Endodermal cell (in vitro differentiated cells): ENCODE data around the gene CADM4. TPM values are rescaled to one million over a fixed set of nuclear protein-coding genes. Genes with fewer than 3 reads are reported as not detected.

ENCODE experiments used
- DNase-seq: peaks from one replicate; pipeline ENCODE4 v3.0.0-alpha.2; 2017
- H3K27ac ChIP-seq: 2 replicates; pipeline ENCODE4 v1.5.1; 2013; ENCODE audit warnings: mild to moderate bottlenecking, low read depth, low read length, moderate library complexity
- H3K27me3 ChIP-seq: 2 replicates; pipeline ENCODE4 v1.6.1; 2013; ENCODE audit warnings: mild to moderate bottlenecking, low read length, moderate library complexity; ENCODE audit not compliant: insufficient read depth, control insufficient read depth, poor library complexity, severe bottlenecking
- H3K36me3 ChIP-seq: 2 replicates; pipeline ENCODE4 v1.7.0; 2013; ENCODE audit warnings: mild to moderate bottlenecking, low read length, moderate library complexity; ENCODE audit not compliant: control insufficient read depth, insufficient read depth
- H3K4me1 ChIP-seq: one replicate; pipeline ENCODE4 v1.7.0; 2013; ENCODE audit warnings: low read length; ENCODE audit not compliant: control insufficient read depth, insufficient read depth
- H3K4me3 ChIP-seq: 2 replicates; pipeline ENCODE4 v1.5.1; 2013; ENCODE audit warnings: mild to moderate bottlenecking, low read length, moderate library complexity
- H3K9ac ChIP-seq: 2 replicates; pipeline ENCODE4 v1.6.1; 2013; ENCODE audit warnings: mild to moderate bottlenecking, low read length, moderate library complexity; ENCODE audit not compliant: poor library complexity, severe bottlenecking; ENCODE audit errors: extremely low read depth
- H3K9me3 ChIP-seq: 2 replicates; pipeline ENCODE4 v1.6.1; 2013; ENCODE audit warnings: mild to moderate bottlenecking, low read length, moderate library complexity; ENCODE audit not compliant: control insufficient read depth
- H3K27ac Mint-ChIP-seq: 2 replicates; pipeline ENCODE4 v1.8.0; 2020; ENCODE audit warnings: mixed read lengths
- H3K27me3 Mint-ChIP-seq: 2 replicates; pipeline ENCODE4 v1.8.0; 2021; ENCODE audit warnings: mild to moderate bottlenecking, mixed read lengths; ENCODE audit not compliant: insufficient read depth
- H3K36me3 Mint-ChIP-seq: 2 replicates; pipeline ENCODE4 v1.8.0; 2020; ENCODE audit warnings: low read depth, mixed read lengths
- H3K4me1 Mint-ChIP-seq: 2 replicates; pipeline ENCODE4 v1.8.0; 2020; ENCODE audit warnings: mixed read lengths
- H3K4me3 Mint-ChIP-seq: 2 replicates; pipeline ENCODE4 v1.8.0; 2020; ENCODE audit warnings: mild to moderate bottlenecking, moderate library complexity, mixed read lengths
- H3K9me3 Mint-ChIP-seq: 2 replicates; pipeline ENCODE4 v1.8.0; 2020; ENCODE audit warnings: mild to moderate bottlenecking, mixed read lengths
- WGBS, 2 experiments: methylation state at CpG; one replicate each; pipeline versions ENCODE4 v1.1.5 to v1.1.7; 2013; ENCODE audit warnings: missing lambda C conversion rate in 2 of 2, mixed read lengths in 1 of 2; ENCODE audit not compliant: insufficient coverage in 1 of 2, insufficient read length in 1 of 2; 5-methylcytosine and 5-hydroxymethylcytosine counted together
- long read RNA-seq, 4 experiments: library from polyadenylated mRNA in 2 of 4; library from RNA in 1 of 4; library from capped mRNA in 1 of 4; stranded (forward) in 3 of 4; unstranded in 1 of 4; transcript quantifications; one replicate each; pipeline ENCODE4 v2.0.0, GENCODE V29; 2020 to 2021; ENCODE audit warnings: inconsistent platforms in 1 of 4
- polyA plus RNA-seq, 2 experiments: library from polyadenylated mRNA; stranded (reverse); fragments of 50-300 nt; gene quantifications; one replicate each; pipeline ENCODE4 v1.2.3, GENCODE V29; 2013
- total RNA-seq, 2 donors: library from RNA; stranded (reverse); fragmentation: NEBNext Ultra II Directional in 1 of 2; extraction: Animal tissue kit (Norgen Biotek cat#: 25700) in 1 of 2; gene quantifications; 2 replicates in 1 of 2; 3 replicates in 1 of 2; pipeline ENCODE4 v1.2.1, GENCODE V29; 2021
- TF ChIP-seq, protein P1 (sequence below): fragments of 200-600 bp; sonication (generic); conservative IDR thresholded peaks from 2 replicates; pipeline ENCODE4 v1.5.0; 2021; ENCODE audit warnings: antibody characterized with exemption, mild to moderate bottlenecking

The CADM4 gene
- 10 to 100 TPM in 1 of 2 donors, 1 to 10 TPM in 1; 9.3 to 19.9 TPM for total RNA-seq
- polyA plus RNA-seq (2013, experiment 1 of 2), result 68.9 TPM
- polyA plus RNA-seq (2013, experiment 2 of 2), result 58.7 TPM
- long read RNA-seq, experiment 1, partial matches to known transcripts, result 4 of 8 reads
- long read RNA-seq, experiment 1, other reads (novel, unspliced or antisense), result 3 of 8 reads
- long read RNA-seq, experiment 2, transcript CADM4-201 (9 exons, 2,178 nt), result major isoform, 8 of 14 reads
- long read RNA-seq, experiment 2, partial matches to known transcripts, result 0 of 14 reads
- long read RNA-seq, experiment 2, other reads (novel, unspliced or antisense), result 6 of 14 reads
- long read RNA-seq, experiment 3, partial matches to known transcripts, result 0 of 2 reads
- long read RNA-seq, experiment 3, other reads (novel, unspliced or antisense), result 1 of 2 reads
- long read RNA-seq, experiment 4, partial matches to known transcripts, result 1 of 2 reads
- long read RNA-seq, experiment 4, other reads (novel, unspliced or antisense), result 1 of 2 reads

DNA sequence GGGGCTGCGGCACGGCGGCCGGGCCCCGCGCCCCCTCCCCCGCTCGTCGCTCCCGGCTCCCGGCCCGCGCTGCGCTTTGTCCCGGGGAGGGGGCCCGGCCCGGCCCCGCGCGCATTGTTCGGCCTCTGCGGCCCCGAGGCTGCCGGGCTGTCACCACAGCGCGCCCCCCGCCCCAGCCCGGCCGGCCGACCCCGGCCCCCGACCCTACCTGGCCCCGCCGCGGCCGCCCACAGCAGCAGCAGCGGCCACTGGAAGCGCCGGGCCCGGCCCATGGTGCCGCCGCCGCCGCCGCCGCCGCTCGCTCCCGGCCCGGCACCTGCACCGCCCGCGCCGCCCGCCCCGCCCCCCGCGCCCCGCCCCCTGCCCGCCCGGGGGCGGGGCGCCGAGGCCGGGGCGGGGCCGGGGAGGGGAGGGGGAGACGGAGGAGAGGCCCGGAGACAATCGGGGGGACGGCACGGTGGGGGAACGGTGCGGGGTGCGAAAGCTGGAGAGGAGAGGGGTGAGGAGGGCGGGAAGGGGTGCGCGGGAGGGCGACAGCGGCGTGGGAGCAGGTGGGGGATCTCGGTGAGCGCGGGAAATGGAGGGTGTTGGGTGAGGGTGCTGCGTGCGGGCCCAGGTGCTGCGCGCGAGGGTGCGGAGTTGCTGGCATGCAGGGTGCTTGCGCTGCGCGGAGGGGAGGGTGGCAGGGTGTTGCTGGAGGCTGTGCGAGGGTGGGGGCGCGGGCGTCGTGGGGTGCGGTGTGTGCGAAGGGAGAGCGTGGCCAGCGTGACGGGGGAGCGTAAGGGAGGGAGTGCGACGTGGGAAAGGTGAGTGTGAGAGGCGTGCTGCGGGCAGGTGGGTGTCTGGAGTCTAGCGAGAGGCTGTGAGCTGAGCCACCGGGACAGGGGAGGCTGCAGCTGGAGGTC is at the start of gene CADM4:
Gene CADM4 (minus strand): TSS at position 332 of the 905 bp plus-strand sequence. CDS start 60 bp downstream, at position 272.
- Histone ChIP-seq H3K27me3 (peaks cover 43% of the 10 kb centered on the region), H3K4me3 (peak within 1 kb of the TSS; percentile 86), H3K4me1 (no peaks in the 10 kb centered on the region), H3K9me3 (no peaks in the 10 kb centered on the region), H3K27ac (no peak within 1 kb of the TSS), H3K9ac (peak within 1 kb of the TSS; percentile 27), H3K36me3 (no peaks in the 10 kb centered on the region)
- WGBS, 2 experiments, result 1% methylated on average over 17 to 93 of the region's 110 CpGs
- Mint-ChIP-seq H3K9me3 (peaks cover 2% of the 10 kb centered on the region), H3K27me3 (peaks cover 84% of the 10 kb centered on the region), H3K27ac (no peak within 1 kb of the TSS), H3K36me3 (no peaks in the 10 kb centered on the region), H3K4me1 (peaks cover 11% of the 10 kb centered on the region), H3K4me3 (peak within 1 kb of the TSS; percentile 70)
- TF ChIP-seq, protein P1, sequence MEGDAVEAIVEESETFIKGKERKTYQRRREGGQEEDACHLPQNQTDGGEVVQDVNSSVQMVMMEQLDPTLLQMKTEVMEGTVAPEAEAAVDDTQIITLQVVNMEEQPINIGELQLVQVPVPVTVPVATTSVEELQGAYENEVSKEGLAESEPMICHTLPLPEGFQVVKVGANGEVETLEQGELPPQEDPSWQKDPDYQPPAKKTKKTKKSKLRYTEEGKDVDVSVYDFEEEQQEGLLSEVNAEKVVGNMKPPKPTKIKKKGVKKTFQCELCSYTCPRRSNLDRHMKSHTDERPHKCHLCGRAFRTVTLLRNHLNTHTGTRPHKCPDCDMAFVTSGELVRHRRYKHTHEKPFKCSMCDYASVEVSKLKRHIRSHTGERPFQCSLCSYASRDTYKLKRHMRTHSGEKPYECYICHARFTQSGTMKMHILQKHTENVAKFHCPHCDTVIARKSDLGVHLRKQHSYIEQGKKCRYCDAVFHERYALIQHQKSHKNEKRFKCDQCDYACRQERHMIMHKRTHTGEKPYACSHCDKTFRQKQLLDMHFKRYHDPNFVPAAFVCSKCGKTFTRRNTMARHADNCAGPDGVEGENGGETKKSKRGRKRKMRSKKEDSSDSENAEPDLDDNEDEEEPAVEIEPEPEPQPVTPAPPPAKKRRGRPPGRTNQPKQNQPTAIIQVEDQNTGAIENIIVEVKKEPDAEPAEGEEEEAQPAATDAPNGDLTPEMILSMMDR, result no peak
- peak; percentile 82 for DNase-seq

GRCh38 chr19:43688059-43688701 is 48.5 kb upstream of the CADM4 start:
- TF ChIP-seq, protein P1, result no peak
- H3K36me3 Mint-ChIP-seq, result no peaks in the 10 kb centered on the region
- no peaks in the 10 kb centered on the region for H3K4me1 ChIP-seq
- peaks cover 13% of the 10 kb centered on the region for H3K9me3 ChIP-seq
- no peak overlapping the region for H3K27ac Mint-ChIP-seq
- H3K27ac ChIP-seq, result no peak overlapping the region
- H3K27me3 ChIP-seq, result no peaks in the 10 kb centered on the region
- H3K4me3 Mint-ChIP-seq, result no peak overlapping the region
- H3K4me3 ChIP-seq, result no peak overlapping the region
- H3K9me3 Mint-ChIP-seq, result peaks cover 20% of the 10 kb centered on the region
- no peaks in the 10 kb centered on the region for H3K36me3 ChIP-seq
- no peak for DNase-seq
- no peak overlapping the region for H3K9ac ChIP-seq
- 85 to 90% methylated on average over 10 of the region's 10 CpGs for WGBS, 2 experiments
- H3K27me3 Mint-ChIP-seq, result peaks cover 29% of the 10 kb centered on the region
- H3K4me1 Mint-ChIP-seq, result peaks cover 4% of the 10 kb centered on the region

DNA sequence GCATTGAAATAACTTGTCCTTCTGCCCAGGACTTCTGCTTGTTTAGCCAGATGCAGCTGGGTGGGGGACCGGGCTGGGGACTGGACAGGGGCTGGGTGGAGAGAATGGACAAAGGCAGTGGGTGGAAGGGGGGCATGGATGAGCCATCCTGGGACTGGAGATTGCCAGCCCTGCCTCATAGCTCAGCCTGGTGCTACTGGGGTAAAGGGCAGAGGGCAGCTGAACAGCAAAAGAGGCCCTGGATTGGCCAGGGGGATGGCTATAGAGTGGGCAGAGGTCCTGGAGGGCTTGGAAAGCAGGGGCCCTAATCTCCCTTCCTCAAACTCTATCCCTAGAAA is 48.0 kb upstream of the CADM4 start:
- Mint-ChIP-seq H3K4me3 (no peak overlapping the region), H3K27ac (no peak overlapping the region), H3K4me1 (peaks cover 8% of the 10 kb centered on the region), H3K27me3 (peaks cover 25% of the 10 kb centered on the region), H3K9me3 (peaks cover 19% of the 10 kb centered on the region), H3K36me3 (no peaks in the 10 kb centered on the region)
- Histone ChIP-seq H3K27ac (peak overlapping the region; percentile 44), H3K36me3 (no peaks in the 10 kb centered on the region), H3K9ac (no peak overlapping the region), H3K4me1 (no peaks in the 10 kb centered on the region), H3K27me3 (no peaks in the 10 kb centered on the region), H3K9me3 (peaks cover 13% of the 10 kb centered on the region), H3K4me3 (no peak overlapping the region)
- WGBS, 2 experiments, result 80 to 82% methylated on average over 1 of the region's 1 CpG
- DNase-seq, result no peak
- TF ChIP-seq, protein P1, result no peak
